HG03521 (cell line): ENCODE data around the gene ALAS1.

Source experiments
- ATAC-seq: cut with Tn5 transposase; IDR thresholded peaks from one replicate; pipeline ENCODE4 v1.9.1; 2021; ENCODE audit warnings: mild to moderate bottlenecking, moderate library complexity; ENCODE audit not compliant: unreplicated experiment

ALAS1 gene

GRCh38 chr3:52220380-52221026 lies 22.5 kb downstream of the ALAS1 start:
- peak; percentile 44 for ATAC-seq

- no peak for ATAC-seq
Observed at GRCh38 chr3:52221141-52221562, 23.2 kb downstream of the ALAS1 start.

- no peak for ATAC-seq
Observed at GRCh38 chr3:52221563-52222318, 23.8 kb downstream of the ALAS1 start.

- ATAC-seq = no peak
Observed at GRCh38 chr3:52222319-52223221, 24.6 kb downstream of the ALAS1 start.

GRCh38 chr3:52223449-52224408 lies 25.8 kb downstream of the ALAS1 start:
- no peak for ATAC-seq

GRCh38 chr3:52225452-52226228 lies 27.7 kb downstream of the ALAS1 start, which contains the start of gene TLR9:
Gene TLR9, minus strand, starts transcription at chr3:52225645. Its CDS starts 116 bp downstream, at chr3:52225529.
- ATAC-seq = peak; percentile 66

- no peak for ATAC-seq
Observed at GRCh38 chr3:52226229-52226817, 28.4 kb downstream of the ALAS1 start.

DNA sequence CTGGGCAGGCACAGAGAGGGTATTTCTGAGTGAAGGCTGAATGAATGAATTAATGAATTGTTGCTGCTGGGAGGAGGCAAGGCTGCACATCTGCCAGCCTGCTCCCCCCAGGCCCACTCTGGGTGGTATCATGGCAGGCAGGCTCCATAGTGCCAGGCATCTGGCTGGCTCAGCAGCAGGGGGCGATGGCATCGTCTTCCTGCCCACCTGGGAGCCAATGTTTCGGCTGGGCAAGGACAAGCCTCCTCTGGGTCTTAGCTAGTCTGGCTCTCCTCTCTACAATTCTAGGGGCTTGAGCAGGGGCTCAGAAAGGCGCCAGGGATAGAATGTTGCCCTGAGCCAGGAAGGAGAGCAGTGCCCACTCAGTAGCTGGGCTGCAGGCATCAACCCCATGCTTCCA lies 29.2 kb downstream of the ALAS1 start:
- ATAC-seq = no peak

DNA sequence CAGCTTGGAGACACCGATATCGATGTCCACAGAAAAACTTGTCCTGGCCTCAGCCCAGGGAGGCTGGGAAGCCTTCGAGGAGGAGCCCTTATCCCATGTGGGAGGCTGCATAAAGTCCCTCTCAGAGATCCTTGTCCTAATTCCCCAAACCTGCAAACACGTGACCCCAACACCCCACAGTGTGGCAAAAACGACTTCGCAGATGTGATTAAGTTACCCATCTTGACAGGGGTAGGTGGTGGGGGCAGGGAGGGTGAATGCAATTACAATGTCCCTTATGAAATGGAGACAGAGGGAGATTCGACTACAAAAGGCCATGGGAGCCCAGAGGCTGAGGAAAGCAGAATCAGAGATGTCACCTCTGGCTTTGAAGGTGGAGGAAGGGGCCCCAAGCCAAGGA lies 29.8 kb downstream of the ALAS1 start:
- ATAC-seq = no peak

- ATAC-seq = no peak
Observed at GRCh38 chr3:52228266-52228665, 30.3 kb downstream of the ALAS1 start.

DNA sequence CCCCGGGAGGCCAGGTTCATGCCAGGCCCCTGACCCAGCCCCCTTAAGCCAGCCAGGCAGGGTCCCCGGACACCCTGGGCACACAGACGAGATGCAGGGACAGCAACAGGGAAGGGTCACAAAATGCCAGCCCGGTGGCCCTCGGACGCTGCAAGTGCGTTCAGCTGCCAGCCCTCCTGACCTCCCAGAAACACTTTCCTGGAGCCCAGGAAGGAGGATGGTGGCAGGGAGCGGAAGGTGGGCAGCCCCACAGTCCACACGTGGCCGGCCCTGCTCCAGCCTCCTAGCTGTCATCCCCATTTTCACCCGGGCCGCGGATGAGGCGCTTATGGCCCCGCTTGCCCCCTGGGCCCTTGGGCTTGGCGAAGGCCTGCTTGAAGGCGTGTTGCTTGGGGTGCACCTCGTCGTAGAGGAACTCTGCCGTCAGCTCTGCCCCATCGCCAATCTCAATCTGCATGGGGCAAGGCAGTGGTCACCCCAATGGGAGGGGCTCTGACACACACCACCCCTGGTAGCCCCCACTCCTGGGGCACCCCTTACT lies 30.9 kb downstream of the ALAS1 start:
- ATAC-seq = no peak

DNA sequence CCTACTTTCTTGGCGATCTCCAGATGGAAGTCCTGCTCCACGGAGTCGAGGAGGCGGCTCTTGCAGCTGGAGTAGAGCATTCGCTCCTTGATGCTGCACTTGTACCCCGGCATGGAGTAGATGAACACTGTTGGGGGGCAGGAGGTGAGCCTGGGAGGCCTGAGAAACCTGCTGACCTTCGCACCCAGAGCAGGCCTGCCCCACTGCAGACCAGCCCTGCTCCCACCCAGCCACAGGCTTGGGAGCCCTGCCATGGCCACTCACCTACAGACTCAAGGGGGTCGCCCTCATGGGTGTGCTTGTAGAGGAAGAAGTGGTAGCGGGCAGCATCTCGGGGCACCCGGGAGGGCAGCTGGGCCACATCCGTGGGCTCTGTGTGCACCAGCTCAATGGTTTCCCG lies 31.7 kb downstream of the ALAS1 start:
- ATAC-seq = no peak

- ATAC-seq = no peak
Observed at GRCh38 chr3:52230461-52230860, 32.5 kb downstream of the ALAS1 start.

DNA sequence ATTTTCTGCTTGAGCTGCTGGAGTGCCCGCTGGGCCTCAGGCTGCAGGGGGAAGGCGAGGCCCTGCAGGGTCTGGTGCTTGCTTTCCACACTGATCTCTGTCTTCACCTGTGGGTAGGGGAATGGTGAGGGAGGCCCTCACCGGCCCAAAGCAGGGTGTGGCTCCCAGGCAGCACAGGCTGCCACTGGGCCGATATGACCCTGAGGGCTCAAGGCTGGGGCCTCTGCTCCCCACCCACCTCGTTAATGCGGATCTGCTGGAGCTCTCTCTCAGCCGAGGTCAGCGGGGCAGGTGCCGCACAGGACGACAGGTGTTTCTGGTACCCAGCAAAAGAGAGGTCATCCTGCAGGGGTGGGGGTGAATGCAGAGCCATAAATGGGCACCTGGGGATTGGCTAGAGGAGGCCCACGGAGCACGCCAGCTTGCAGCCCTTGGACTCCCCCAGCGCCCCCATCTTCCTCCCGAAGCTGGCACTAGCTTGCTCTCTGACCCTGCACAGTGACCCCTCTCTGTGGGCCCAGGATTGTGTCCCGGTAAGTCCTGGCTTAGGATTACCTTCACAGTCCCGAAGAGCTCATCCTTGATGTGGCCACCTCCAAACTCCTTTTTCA lies 33.0 kb downstream of the ALAS1 start:
- no peak for ATAC-seq

GRCh38 chr3:52231502-52232278 lies 33.7 kb downstream of the ALAS1 start:
- no peak for ATAC-seq

DNA sequence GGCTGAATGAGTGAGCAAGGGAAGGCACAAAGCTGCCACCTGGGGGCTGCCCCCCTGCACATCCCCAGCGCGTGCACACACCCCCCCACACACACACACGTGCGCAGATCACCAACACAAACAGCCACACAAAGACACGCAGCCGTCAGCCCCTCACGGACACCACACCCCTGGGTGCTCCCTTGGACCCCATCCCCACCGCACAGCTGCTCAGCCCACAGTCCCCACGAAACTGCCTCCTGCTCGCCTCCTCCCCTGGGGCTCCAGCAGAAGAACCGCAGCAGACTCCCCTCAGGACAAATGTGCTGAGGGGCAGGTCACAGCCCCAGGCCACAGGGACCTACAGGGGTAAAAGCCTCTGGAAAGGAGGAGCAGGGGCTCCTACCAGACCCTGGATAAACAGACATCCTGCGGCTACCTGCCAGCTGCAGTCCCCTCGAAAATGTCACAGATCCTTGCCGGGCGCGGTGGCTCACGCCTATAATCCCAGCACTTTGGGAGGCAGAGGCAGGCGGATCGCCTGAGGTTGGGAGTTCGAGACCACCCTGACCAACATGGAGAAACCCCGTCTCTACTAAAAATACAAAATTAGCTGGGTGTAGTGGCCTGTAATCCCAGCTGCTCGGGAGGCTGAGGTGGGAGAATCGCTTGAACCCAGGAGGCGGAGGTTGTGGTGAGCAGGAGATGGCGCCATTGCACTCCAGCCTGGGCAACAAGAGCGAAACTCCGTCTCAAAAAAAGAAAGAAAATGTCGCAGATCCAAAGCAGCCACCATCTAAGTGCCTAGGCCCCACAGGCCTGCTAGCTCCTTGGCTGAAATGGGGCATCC lies 34.5 kb downstream of the ALAS1 start:
- ATAC-seq = no peak

- no peak for ATAC-seq
Observed at GRCh38 chr3:52233108-52233591, 35.2 kb downstream of the ALAS1 start.
